HG02870 (cell line): ENCODE measurements around the gene ERBB2.

Experiments used
- ATAC-seq: cut with Tn5 transposase; IDR thresholded peaks from one replicate; pipeline ENCODE4 v1.9.1; 2021; ENCODE audit warnings: mild to moderate bottlenecking, moderate library complexity; ENCODE audit not compliant: unreplicated experiment

The ERBB2 gene

DNA sequence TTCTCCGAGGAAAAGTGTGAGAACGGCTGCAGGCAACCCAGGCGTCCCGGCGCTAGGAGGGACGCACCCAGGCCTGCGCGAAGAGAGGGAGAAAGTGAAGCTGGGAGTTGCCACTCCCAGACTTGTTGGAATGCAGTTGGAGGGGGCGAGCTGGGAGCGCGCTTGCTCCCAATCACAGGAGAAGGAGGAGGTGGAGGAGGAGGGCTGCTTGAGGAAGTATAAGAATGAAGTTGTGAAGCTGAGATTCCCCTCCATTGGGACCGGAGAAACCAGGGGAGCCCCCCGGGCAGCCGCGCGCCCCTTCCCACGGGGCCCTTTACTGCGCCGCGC is at the start of gene ERBB2:
Gene ERBB2 (plus strand): TSS at position 247 of the 330 bp plus-strand sequence. CDS start 175 bp downstream, outside the sequence.
- no peak for ATAC-seq

DNA sequence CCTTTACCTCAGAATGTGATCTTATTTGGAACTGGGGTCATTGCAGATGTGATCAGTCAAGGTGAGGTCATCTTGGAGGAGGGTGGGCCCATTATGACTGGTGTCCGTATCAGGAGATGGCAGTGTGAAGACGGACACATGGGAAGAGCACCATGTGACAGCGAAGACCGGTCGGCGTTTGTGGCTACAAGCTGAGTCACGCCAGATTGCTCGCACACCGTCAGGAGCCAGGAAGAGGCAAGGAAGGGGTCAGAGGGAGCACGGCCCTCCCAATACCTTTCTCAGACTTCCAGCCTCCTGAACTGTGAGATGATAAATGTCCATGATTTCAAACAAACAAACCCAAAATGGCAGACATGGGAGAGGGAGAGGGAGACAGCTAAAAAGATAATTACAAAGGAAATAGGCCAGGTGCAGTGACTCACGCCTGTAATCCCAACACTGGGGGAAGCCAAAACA is 49.7 kb upstream of the ERBB2 start:
- ATAC-seq = no peak

DNA sequence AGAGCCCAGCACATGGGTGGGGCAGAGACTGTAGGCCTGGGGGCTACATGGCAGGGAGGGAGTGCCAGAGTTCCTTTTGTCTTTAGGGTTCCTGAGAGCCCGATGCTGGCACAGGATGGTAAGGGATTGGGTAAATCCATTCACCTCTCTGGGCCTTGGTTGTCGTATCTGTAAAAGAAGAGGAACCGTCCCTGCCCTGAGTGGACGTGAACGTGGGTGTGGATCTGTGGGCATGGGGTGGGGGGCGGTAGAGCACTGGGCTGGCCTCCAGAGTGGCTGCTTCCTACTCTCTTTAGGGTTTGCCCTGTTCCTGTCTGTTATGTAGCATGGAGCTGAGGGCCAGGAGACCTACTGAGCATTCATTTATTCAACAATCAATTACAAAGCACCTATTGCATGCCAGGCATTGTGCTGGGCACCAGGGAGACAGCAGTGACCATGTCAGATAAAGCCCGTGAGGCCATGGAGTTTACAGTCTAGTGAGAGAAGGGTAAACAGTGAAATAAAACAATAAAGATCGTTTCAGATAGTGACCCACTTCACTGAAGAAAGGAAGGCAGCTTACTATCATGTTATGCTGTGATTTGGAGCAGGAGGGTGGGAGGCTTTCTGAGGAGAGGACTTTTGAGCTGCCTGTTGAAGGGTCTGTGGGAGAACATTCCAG is 47.8 kb upstream of the ERBB2 start:
- no peak for ATAC-seq

DNA sequence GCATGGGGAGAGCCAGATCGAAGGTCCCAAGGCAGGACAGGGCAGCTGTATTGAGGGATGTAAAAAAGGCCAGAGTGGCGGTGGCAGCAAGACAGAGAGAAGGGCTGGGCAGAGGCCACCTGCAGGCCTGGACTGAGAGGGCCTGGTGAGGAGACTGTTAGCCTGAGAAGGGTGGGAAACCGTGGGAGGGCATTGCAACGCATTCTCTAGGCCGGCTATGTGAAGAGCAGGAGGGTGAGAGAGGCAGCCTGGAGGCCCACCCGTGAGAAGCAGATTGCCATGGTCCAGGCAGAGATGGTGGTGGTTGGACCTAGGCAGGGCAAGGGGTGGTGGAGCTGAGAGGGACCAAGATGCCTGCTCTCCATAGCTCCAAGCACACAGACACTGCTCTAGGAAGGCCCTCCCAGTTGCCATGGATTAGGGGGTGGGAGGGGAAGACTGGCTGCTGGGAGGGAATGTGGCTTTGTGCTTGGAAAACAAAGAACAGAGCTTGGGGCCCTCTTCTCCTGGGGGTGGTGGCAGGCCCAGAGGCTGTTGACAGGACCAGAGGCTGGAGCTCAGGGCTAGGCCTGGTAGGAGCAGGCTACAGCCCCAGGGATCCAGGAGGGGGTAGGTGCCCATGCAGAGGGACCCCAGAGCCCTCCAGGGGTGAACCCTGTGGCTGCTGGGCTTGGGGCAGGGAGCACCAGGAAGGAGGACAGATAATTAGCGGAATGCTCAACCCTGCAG is 47.1 kb upstream of the ERBB2 start:
- ATAC-seq = no peak

DNA sequence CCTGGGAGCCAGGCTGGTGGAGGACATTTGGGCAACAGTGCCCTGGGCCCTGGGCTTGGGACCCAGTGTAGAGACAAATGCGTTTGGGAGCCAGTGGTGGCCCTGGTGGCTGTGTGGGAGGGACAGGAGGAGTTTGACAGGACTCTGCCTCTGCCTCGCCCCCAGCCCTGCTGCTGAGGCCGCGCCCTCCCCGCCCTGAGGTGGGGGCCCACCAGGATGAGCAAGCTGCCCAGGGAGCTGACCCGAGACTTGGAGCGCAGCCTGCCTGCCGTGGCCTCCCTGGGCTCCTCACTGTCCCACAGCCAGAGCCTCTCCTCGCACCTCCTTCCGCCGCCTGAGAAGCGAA is 46.6 kb upstream of the ERBB2 start:
- no peak for ATAC-seq

DNA sequence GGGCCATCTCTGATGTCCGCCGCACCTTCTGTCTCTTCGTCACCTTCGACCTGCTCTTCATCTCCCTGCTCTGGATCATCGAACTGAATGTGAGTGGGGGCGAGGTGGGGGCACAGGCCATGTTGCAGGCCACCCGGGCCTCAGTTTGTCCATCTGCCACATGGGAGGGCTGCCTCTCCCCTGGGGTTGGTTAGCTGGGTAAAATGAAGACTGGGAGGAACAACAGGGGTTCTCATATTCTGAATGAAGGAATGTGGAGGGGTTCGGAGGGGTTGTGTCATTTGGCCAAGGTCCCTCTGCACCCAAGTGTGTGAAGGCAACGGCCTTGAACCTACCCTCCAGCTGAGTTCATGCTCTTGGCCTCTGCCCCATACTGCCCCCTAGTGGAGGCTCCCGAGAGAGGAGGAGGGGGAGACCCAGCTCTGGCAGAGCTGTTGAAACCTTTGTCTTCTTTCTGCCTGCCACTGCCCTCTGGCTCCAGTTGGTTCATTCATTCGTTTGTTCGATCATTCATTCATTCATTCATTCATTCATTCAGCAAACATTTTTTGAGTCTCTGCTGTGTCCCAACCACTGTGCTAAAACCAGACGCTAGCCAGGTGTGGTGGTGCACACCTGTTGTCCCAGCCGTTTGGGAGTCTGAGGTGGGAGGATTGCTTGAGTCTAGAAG is 46.1 kb upstream of the ERBB2 start:
- ATAC-seq = no peak

DNA sequence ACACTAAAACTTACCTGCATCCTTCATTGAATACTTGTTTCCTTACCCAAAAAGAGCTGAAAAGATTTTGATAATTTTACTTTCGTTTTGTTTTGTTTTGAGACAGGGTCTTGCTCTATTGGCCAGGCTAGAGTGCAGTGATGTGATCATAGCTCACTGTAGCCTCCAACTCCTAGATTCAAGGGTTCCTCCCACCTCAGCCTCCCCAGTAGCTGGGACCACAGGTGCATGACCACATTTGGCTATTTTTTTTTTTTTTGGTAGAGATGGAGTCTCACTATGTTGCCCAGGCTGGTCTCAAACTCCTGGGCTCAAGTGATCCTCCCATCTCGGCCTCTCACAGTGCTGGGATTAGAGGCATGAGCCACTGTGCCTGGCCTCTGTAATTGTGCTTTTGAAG is 44.8 kb upstream of the ERBB2 start:
- ATAC-seq = no peak

DNA sequence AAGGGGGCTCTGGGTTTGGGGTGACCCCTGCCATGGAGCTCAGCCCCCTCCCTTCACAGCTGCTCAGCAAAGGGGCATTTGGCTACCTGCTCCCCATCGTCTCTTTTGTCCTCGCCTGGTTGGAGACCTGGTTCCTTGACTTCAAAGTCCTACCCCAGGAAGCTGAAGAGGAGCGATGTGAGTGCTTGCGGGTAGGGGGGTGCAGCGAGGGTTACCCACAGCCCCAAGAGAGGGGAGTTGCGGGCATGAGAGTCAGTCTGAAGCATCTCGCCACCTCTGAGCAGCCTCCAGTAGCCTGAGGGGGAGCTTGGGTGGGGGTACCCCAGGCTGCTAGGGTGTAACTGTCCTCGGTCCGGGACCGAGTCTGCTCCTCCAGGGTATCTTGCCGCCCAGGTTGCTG is 41.5 kb upstream of the ERBB2 start:
- no peak for ATAC-seq

DNA sequence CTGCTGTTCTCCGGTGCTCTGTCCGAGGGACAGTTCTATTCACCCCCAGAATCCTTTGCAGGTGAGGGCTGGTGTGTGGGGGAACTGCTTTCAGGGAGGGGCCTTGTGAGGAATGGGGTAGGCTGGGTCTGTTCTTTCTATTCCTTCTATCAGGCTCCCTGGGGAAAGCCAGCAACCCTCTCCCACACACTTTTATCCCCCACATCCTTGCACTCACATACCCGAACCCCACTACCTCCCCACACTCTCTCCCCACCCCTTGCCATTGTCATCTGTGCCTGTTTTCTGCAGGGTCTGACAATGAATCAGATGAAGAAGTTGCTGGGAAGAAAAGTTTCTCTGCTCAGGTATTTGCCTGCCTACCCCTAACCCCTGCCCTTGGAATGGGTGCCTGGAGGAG is 41.1 kb upstream of the ERBB2 start:
- no peak for ATAC-seq

DNA sequence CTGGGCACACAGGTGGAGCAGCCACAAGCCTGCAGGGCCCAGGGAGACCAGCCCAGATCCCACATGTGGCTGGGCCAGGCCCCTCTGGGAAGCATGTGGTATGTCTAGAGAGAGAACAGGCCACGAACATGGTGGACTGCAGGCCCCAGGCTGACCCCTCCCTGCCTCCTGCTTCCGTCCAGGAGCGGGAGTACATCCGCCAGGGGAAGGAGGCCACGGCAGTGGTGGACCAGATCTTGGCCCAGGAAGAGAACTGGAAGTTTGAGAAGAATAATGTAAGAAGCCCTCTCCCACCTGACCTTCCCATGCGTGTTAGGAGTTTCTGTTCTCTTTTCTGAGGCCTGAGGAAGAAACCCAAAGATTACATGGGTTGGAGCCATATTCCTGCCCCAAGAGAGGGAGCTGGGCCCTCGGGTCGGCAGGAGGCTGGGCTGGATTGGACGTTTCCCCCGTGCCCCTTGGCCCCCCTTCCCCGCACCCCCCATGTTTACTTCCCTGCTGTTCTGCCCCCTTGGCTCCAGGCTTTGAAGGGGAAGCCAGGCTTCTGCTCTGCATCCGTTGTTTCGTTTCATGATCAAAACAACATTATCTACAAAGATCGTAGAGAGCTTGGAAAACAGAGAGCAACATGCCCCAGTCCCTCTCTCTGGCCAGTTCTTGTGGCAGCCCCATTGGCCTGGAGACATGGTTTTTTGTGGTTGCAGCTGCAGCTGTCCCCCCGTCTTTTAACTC is 40.4 kb upstream of the ERBB2 start:
- no peak for ATAC-seq

DNA sequence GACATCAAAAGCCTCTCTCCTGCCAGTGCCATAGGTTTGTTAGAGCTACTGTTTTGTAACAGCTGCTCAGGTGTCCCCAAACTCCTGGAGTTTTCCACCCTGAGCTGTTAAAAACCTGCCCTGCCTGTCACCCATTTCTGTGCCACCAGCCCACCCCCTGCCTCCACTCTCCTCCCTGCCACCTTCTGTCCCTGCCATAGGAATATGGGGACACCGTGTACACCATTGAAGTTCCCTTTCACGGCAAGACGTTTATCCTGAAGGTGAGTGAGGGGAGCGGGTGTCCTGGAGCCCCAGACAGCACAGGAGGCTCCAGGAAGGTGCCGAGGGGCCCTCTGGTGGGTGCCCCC is 39.9 kb upstream of the ERBB2 start:
- ATAC-seq = no peak

DNA sequence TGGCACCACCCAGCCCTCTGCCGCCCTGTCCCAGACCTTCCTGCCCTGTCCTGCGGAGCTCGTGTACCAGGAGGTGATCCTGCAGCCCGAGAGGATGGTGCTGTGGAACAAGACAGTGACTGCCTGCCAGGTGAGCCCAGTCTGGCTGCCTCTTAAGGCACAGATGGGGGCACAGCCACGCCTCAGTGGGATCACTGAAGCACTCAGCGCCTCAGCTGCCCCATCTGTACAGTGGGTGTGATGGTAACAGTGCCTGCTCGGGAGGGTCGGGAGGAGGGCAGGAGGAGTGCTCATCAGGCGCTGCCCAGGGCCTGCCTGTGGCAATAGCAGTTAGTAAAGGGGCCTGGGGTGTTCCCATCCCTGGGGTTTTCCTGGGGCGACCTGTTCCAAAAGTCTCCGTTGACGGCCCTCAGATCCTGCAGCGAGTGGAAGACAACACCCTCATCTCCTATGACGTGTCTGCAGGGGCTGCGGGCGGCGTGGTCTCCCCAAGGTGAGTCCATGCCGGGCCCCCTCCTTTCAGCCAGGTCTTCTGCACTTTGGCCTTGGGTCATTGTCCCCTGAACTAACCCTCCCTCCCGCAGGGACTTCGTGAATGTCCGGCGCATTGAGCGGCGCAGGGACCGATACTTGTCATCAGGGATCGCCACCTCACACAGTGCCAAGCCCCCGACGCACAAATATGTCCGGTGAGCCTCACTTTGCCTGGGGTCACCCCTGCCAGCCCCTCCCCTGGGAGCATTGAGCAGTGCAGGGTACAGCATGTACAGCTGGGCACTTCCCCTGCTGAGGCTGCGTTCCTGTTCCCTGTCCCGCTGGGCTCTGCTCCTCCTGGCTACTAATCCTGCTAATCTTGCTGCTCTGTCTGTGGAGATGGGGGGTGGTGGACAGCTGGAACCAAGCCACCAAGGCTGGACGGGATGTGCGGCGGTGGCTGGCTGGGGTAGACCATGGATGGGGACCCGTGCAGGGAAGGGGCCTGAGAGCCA is 39.2 kb upstream of the ERBB2 start:
- no peak for ATAC-seq

DNA sequence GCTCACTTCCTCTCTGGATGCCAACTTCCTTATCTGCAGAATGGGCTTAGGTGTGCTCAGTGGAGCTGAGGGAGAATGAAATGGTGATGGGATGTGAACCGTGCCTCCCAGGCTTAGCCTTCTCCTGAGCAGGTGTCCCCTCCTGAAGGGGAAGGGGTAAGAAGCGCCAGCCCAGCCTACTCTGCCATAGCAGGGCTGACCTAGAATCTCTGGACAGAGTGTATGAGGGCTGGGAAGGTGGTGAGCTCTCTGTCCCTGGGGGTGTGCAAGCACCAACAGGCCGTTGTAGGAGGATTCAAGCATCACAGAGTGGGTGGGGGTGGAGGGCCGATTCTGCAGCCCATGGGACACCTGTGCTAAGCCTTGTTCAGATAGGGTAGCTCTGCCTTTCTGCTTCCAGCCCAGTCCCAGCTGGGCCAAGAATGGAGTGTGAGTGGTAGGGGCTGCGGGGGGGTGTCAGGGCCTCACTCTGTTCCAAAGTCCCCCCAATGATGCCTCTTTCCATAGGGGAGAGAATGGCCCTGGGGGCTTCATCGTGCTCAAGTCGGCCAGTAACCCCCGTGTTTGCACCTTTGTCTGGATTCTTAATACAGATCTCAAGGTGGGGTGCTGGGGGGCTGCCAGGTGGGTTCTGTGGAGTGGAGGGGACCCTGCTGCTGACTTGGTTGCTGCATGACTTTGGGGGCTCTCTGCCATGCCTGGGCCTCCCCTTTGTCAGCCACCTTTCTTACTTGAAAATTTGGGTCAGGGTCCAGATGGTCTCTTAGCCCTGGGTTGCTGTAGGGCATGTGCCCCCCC is 37.9 kb upstream of the ERBB2 start:
- ATAC-seq = no peak

DNA sequence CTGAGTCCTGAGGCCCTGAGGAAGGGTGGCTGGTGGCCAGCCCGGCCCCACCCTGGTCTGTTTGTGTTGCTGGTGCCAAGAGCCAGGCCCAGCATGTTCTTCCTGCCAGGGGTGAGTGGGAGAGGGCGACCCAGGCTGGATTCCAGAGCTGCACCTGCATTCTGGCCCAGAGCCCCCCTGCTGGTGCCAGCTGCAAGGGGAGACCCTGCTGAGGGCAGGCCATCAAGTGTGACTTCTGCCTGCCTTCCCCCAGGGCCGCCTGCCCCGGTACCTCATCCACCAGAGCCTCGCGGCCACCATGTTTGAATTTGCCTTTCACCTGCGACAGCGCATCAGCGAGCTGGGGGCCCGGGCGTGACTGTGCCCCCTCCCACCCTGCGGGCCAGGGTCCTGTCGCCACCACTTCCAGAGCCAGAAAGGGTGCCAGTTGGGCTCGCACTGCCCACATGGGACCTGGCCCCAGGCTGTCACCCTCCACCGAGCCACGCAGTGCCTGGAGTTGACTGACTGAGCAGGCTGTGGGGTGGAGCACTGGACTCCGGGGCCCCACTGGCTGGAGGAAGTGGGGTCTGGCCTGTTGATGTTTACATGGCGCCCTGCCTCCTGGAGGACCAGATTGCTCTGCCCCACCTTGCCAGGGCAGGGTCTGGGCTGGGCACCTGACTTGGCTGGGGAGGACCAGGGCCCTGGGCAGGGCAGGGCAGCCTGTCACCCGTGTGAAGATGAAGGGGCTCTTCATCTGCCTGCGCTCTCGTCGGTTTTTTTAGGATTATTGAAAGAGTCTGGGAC is 37.1 kb upstream of the ERBB2 start:
- no peak for ATAC-seq

DNA sequence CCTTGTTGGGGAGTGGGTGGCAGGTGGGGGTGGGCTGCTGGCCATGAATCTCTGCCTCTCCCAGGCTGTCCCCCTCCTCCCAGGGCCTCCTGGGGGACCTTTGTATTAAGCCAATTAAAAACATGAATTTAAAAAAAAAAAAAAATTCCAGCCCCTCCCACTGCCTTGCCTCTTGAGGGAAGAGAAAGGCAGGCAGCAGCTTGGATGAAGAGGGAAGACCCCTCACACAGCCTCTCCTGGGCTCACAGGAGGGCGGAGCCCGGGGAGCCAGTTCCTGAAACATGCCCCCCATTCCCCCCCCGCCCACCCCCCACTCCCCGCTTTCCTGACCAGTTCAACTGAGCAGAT is 36.5 kb upstream of the ERBB2 start:
- ATAC-seq = no peak

DNA sequence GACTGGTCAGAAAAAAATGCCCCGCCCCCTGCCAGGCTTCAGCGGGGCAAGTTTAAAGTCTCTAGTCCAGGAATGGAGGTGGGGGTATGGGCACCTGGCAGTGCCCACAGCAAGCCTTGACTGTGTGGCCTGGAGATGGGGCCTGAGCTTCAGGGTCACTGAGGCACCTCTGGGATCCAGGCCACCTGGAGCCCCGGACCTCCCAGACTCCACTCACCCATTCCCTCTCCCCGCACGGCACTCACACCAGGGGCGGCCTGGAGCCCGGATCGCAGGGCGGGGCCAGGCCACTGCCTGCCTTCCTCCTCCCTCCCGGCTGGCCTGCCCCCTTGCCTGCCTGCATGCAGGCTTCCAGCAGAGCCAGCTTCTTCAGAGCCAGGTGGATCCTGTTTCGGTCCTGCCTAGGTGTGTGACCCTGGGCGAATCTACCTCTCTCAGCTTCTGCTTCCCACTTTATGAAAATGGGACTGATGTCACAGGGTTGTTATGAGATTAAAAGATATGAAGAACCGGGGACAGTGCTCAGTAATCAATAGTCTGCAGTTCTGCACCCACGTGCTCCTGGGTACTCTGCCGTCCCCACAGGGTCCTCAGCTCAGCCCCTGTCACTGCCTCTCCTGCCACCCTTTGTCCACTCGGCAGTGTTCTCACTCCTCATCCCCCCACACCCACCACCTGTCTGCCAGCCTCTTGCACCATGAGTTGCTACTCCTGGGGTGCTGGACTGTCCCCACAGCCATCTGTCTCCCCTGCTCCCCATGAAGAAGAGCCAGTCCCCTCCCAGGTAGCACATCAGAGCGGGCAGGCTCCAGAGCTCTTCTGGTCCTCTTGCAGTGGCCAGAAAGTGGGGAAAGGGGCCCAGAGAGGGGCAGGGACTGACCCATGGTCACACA is 35.9 kb upstream of the ERBB2 start:
- no peak for ATAC-seq

DNA sequence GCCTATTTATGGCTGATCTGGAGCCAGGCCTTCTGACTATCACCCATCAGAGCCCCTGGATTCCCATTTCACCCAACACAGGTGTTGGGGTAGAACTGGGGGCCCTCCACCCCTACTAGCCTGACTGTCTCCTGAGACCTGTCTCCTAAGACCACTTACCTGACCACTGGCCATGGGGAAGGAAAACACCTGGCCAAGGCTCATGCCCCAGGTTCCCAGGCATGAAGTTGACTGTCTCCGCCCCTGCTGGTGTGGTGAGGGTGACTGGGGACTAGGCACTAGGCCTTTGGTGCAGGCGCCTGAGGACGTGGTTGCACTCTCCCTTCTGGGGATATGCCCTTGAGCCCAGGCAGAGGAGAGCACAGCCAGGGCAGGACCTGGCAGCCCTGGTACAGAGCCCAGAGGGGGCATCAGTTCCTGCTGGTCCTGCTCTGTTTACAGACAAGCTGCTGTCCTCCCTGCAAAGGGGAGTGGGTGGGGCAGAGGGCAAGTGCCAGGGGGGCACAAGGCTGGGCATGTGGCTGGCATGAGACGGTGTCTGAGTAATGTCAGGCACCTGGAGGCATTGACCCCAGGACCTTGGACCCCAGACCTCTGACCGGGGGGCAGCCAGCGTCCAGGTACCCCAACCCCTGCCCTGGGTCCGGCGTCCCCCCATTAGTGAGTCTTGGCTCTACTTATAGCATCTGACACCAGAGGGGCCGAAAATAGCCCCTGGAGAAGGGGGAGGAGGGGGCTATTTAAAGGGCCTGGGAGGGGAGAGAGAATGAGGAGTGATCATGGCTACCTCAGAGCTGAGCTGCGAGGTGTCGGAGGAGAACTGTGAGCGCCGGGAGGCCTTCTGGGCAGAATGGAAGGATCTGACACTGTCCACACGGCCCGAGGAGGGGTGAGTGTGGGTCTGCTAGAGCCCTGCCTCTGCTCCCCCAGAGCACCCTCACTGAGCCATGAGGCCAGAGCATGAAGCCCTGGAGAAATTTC is 35.0 kb upstream of the ERBB2 start, which contains the start of gene TCAP:
Gene TCAP (plus strand): TSS at position 769 of the 981 bp plus-strand sequence. CDS start 11 bp downstream, at position 780.
- no peak for ATAC-seq
